WTC11 (cell line): Measurements from ENCODE around the gene ZNF555.

Experiments
- ATF1 ChIP-seq: sonication (generic); formaldehyde crosslinking; IDR thresholded peaks from 2 replicates; pipeline ENCODE4 v1.8.1; 2023; ENCODE audit warnings: mild to moderate bottlenecking, moderate library complexity, missing genetic modification reagents
- CTCF ChIP-seq: fragments of 200-600 bp; IDR thresholded peaks from 2 replicates; pipeline ENCODE4 v1.8.0; 2022; ENCODE audit warnings: antibody characterized with exemption
- JUN ChIP-seq: sonication (generic); formaldehyde crosslinking; IDR thresholded peaks from 2 replicates; pipeline ENCODE4 v1.8.0; 2023; ENCODE audit warnings: mild to moderate bottlenecking, missing genetic modification reagents
- NR1H2 ChIP-seq: sonication (generic); formaldehyde crosslinking; IDR thresholded peaks from 2 replicates; pipeline ENCODE4 v1.9.0; 2021; ENCODE audit warnings: mild to moderate bottlenecking, moderate library complexity, missing genetic modification reagents

DNA sequence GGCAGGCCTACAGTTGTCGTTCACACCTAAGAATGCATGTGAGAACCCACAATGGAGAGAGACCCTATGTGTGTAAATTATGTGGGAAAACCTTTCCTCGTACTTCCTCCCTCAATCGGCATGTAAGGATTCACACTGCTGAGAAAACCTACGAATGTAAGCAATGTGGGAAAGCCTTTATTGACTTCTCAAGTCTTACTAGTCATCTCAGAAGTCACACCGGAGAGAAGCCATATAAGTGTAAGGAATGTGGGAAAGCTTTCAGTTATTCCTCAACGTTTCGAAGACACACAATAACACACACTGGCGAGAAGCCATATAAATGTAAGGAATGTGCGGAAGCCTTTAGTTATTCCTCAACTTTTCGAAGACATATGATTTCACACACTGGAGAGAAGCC is 11.3 kb downstream of the ZNF555 start:
- TF ChIP-seq ATF1 (no peak), CTCF (no peak), JUN (CRISPR knock-in tag) (no peak), NR1H2 (CRISPR knock-in tag) (no peak)
